ENCODE results near the gene FKBP9.
A peak's percentile ranks its signal among the peaks of the same experiment; 100 is the strongest.

The FKBP9 gene

GRCh38 chr7:33024189-33024757, 67.0 kb downstream of the FKBP9 start:
- Mint-ChIP-seq H3K27me3 (ENCODE audit: low read depth) (no peaks in the 10 kb centered on the region), H3K4me3 (no peak overlapping the region), H3K36me3 (ENCODE audit: low read depth) (peaks cover 12% of the 10 kb centered on the region), H3K27ac (no peak overlapping the region), H3K4me1 (ENCODE audit: low read depth) (peaks cover 4% of the 10 kb centered on the region), H3K9me3 (no peaks in the 10 kb centered on the region)

DNA sequence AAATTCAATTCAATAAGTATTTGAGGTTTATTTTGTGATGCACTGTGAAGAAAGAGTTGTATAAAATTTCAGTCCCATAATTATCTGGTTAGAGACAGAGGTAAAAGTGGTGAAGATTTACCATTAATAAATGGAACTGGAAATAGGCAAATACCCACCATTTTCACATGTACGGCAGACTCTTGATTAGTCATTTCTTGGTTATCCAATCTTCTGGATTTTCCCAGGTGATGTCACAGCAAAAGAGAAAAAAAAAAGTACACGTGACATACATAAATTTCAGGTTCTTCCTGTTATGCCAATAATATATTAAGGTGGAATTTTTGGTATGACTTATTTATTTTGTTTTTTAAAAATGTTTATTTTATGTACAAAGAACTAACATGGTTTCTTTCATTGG, 78.5 kb downstream of the FKBP9 start:
- H3K27ac Mint-ChIP-seq: no peak overlapping the region
- peaks cover 14% of the 10 kb centered on the region for H3K36me3 Mint-ChIP-seq (ENCODE audit: low read depth)
- no peak overlapping the region for H3K4me3 Mint-ChIP-seq
- no peaks in the 10 kb centered on the region for H3K27me3 Mint-ChIP-seq (ENCODE audit: low read depth)
- no peaks in the 10 kb centered on the region for H3K9me3 Mint-ChIP-seq
- H3K4me1 Mint-ChIP-seq (ENCODE audit: low read depth): peaks cover 39% of the 10 kb centered on the region

DNA sequence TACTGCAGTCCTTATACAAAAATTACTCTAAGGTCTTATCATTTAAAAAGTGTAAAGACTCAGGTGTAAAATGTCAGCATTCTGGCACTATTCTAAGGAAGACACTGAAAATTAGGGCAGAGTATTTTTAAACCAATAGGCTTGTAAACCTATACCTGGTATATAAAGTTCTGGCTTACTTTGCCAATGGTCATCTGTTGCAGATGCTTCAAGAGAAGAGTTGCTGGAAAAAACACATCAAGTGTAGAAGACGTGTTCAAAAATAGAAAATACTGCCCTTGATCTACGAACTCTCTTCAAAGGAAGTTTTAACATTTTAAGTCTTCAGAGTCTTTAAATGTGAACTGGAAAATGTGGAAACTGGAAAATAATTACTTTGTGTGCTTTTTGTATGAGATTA, 81.4 kb downstream of the FKBP9 start:
- Mint-ChIP-seq H3K4me3 (peak overlapping the region; percentile 88), H3K27me3 (ENCODE audit: low read depth) (no peaks in the 10 kb centered on the region), H3K27ac (peak overlapping the region; percentile 84), H3K9me3 (no peaks in the 10 kb centered on the region), H3K36me3 (ENCODE audit: low read depth) (peaks cover 11% of the 10 kb centered on the region), H3K4me1 (ENCODE audit: low read depth) (peaks cover 48% of the 10 kb centered on the region)

GRCh38 chr7:33039257-33039902, 82.1 kb downstream of the FKBP9 start:
- H3K4me3 Mint-ChIP-seq: peak overlapping the region; percentile 88
- H3K27ac Mint-ChIP-seq: peak overlapping the region; percentile 88
- H3K36me3 Mint-ChIP-seq (ENCODE audit: low read depth): peaks cover 9% of the 10 kb centered on the region
- H3K9me3 Mint-ChIP-seq: no peaks in the 10 kb centered on the region
- peaks cover 50% of the 10 kb centered on the region for H3K4me1 Mint-ChIP-seq (ENCODE audit: low read depth)
- H3K27me3 Mint-ChIP-seq (ENCODE audit: low read depth): no peaks in the 10 kb centered on the region

DNA sequence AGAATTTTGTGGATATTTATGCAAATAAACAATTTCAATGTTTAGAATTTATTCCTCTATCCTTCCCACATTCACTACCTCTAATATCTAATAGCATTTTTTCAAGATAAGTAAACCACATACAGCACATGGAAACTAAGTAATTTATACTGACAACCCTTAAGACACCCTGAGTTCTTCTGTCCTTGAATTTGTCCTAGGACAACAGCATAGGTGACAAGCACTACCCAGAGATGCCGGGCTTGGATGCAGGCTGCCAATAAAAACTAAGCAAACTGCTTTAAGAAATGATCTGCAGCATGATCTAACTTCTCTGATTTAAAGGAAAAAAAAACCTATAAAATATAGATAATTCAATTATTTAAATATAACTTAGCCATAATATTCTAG, 82.7 kb downstream of the FKBP9 start:
- Mint-ChIP-seq H3K4me3 (peak overlapping the region; percentile 88), H3K36me3 (ENCODE audit: low read depth) (peaks cover 6% of the 10 kb centered on the region), H3K27ac (peak overlapping the region; percentile 88), H3K4me1 (ENCODE audit: low read depth) (peaks cover 50% of the 10 kb centered on the region), H3K27me3 (ENCODE audit: low read depth) (no peaks in the 10 kb centered on the region), H3K9me3 (no peaks in the 10 kb centered on the region)

DNA sequence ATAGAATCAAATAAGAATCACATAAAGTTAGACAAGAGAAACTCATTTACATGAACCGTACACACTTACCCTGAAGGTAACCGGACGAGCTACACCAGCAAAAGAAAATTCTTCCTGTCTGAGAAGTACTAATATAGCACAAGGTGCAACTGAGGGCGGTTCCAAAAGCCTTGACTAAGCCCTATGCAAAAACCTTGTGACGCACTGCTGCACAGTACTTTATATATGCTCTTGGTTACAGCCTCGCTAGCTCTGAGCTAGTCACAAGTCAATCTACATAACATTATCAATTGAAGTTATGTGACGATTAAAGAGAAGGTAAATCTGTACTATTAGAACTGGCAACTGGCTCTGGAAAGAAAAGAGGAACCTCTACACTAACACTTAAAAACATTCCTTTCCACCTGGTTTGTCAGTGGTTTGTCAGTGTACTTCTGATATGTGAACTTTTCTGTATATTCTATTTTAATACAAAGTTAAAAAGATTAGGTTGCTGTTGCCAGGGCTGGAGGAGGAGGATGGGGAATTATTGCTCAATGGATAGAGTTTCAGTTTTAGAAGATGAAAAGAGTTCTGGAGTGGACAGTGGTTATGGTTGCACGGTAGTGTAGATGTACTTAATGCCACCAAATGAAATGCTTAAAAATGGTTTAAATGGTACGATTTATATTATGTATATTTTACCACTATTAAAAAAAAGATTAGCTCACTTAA, 83.7 kb downstream of the FKBP9 start:
- H3K27me3 Mint-ChIP-seq (ENCODE audit: low read depth): no peaks in the 10 kb centered on the region
- H3K36me3 Mint-ChIP-seq (ENCODE audit: low read depth): peaks cover 4% of the 10 kb centered on the region
- peak overlapping the region; percentile 86 for H3K27ac Mint-ChIP-seq
- no peaks in the 10 kb centered on the region for H3K9me3 Mint-ChIP-seq
- peaks cover 47% of the 10 kb centered on the region for H3K4me1 Mint-ChIP-seq (ENCODE audit: low read depth)
- H3K4me3 Mint-ChIP-seq: peak overlapping the region; percentile 76

GRCh38 chr7:33041631-33042428, 84.6 kb downstream of the FKBP9 start:
- no peak overlapping the region for H3K4me3 Mint-ChIP-seq
- H3K27me3 Mint-ChIP-seq (ENCODE audit: low read depth): no peaks in the 10 kb centered on the region
- peaks cover 2% of the 10 kb centered on the region for H3K36me3 Mint-ChIP-seq (ENCODE audit: low read depth)
- H3K9me3 Mint-ChIP-seq: no peaks in the 10 kb centered on the region
- peaks cover 44% of the 10 kb centered on the region for H3K4me1 Mint-ChIP-seq (ENCODE audit: low read depth)
- no peak overlapping the region for H3K27ac Mint-ChIP-seq

DNA sequence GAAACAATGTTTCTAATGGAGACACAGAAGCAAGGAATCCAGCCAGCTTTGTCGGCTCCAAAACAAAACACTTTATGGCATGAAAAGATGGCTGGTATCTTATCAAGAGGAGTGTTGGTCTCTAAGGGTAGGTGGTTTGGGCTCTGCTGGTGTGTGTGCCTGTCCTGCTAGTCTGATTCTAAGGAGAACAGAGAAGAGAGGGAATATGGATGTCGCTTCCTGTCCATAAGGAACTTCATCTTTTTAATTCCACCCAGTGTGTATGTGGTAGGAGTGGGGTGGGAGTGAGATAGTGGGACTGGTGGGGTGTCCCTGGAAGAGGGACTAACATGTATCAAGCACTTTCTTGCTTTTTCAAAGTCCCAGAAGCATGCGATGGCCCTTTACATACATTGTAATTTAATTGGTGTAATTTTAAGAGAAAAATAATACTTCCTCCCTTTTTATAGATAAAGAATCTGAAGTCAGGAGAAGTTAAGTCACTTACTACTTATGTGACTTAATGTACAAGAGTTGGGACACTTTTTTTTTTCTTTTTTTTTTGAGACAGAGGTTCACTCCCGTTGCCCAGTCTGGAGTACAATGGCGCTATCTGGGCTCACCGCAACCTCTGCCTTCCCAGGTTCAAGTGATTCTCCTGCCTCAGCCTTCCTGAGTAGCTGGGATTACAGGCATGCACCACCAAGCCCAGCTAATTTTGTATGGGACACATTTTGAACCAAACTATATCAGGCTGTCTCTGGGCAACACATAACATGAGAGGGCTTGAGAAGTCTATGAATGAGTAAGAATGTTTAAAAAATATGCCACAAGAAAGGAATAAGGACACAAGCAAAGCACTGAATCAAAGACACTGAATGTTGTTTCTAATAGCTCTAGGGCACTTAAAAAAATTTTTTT, 86.5 kb downstream of the FKBP9 start:
- Mint-ChIP-seq H3K4me1 (ENCODE audit: low read depth) (peaks cover 37% of the 10 kb centered on the region), H3K4me3 (no peak overlapping the region), H3K27ac (no peak overlapping the region), H3K27me3 (ENCODE audit: low read depth) (no peaks in the 10 kb centered on the region), H3K36me3 (ENCODE audit: low read depth) (no peaks in the 10 kb centered on the region), H3K9me3 (no peaks in the 10 kb centered on the region)

- Mint-ChIP-seq H3K27ac (no peak overlapping the region), H3K36me3 (ENCODE audit: low read depth) (no peaks in the 10 kb centered on the region), H3K4me3 (no peak overlapping the region), H3K4me1 (ENCODE audit: low read depth) (peaks cover 35% of the 10 kb centered on the region), H3K9me3 (no peaks in the 10 kb centered on the region), H3K27me3 (ENCODE audit: low read depth) (no peaks in the 10 kb centered on the region)
Measured at GRCh38 chr7:33044401-33044718, 87.1 kb downstream of the FKBP9 start.

DNA sequence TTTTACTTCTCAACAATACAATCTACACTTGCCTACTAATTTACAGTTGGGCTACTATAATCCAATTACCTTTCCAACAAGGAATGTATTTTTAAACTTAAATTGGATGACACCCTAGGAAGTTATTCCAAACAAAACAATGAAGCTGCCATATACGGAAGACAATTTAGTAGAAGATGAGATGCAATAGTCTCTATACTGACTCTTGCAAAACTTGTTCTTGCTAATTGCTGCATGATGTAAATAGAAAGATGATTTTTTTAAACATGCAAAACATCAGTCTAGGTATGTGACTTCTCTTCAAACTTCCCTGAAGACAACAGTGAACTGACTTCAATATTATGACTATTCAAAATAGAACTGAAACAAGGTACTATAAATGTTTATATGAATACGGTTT, 87.7 kb downstream of the FKBP9 start:
- H3K4me1 Mint-ChIP-seq (ENCODE audit: low read depth): peaks cover 30% of the 10 kb centered on the region
- H3K27ac Mint-ChIP-seq: no peak overlapping the region
- H3K36me3 Mint-ChIP-seq (ENCODE audit: low read depth): no peaks in the 10 kb centered on the region
- no peaks in the 10 kb centered on the region for H3K9me3 Mint-ChIP-seq
- H3K4me3 Mint-ChIP-seq: no peak overlapping the region
- H3K27me3 Mint-ChIP-seq (ENCODE audit: low read depth): no peaks in the 10 kb centered on the region

DNA sequence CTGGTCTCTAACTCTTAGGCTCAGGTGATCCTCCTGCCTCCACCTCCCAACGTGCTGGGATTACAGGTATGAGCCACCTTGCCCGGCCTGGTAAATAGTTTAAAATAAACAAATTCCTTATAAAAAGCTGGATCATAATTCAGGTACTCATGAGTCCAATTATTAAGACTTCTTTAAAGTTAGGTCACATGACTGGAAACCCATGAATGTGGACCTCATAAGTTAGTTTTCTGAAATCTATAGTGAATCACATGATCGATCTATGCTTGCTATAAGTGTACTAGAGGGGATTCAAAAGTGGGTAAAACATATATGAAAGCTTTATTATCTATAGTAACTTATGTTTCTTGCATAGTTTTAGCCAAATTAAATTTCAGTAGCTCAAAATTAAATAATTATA, 91.0 kb downstream of the FKBP9 start:
- Mint-ChIP-seq H3K27ac (no peak overlapping the region), H3K4me1 (ENCODE audit: low read depth) (peaks cover 36% of the 10 kb centered on the region), H3K27me3 (ENCODE audit: low read depth) (no peaks in the 10 kb centered on the region), H3K4me3 (no peak overlapping the region), H3K36me3 (ENCODE audit: low read depth) (no peaks in the 10 kb centered on the region), H3K9me3 (no peaks in the 10 kb centered on the region)

- no peak overlapping the region for H3K4me3 Mint-ChIP-seq
- H3K27me3 Mint-ChIP-seq (ENCODE audit: low read depth): no peaks in the 10 kb centered on the region
- H3K36me3 Mint-ChIP-seq (ENCODE audit: low read depth): no peaks in the 10 kb centered on the region
- H3K9me3 Mint-ChIP-seq: no peaks in the 10 kb centered on the region
- H3K27ac Mint-ChIP-seq: no peak overlapping the region
- peaks cover 33% of the 10 kb centered on the region for H3K4me1 Mint-ChIP-seq (ENCODE audit: low read depth)
Measured at GRCh38 chr7:33048704-33049103, 91.5 kb downstream of the FKBP9 start.

DNA sequence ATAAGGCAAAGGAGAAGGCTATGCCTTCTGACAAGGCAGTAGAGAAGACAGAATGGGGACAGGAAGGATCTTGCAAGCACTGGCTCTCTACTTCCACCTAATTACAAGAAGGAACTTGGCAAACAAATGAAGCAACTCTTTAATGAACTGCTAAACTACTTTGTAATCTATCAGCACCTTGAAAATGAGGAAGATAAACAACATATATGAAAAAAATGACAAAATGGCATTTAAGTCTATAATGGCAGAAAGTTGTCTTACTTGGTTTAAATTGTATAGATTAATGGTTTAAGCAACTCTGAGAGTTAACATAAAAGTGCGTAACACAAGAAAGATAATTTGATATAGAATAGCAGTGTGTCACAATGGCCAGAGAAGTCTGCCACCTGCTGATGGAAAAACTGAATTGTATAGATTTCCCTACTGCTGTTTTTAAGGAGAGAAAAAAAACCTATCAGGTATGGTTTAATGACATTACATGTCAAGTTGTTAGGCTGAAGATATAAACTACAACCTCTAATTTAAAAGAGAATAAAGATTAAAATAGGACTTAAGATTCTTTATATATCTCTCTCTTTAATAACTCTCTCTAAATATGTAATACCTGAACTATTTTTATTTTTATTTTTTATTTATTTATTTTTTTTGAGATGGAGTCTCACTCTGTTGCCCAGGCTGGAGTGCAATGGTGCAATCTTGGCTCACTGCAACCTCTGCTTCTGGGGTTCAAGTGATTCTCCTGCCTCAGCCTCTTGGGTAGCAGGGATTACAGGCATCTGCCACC, 93.5 kb downstream of the FKBP9 start:
- Mint-ChIP-seq H3K27ac (no peak overlapping the region), H3K36me3 (ENCODE audit: low read depth) (peaks cover 3% of the 10 kb centered on the region), H3K4me3 (no peak overlapping the region), H3K9me3 (no peaks in the 10 kb centered on the region), H3K27me3 (ENCODE audit: low read depth) (no peaks in the 10 kb centered on the region), H3K4me1 (ENCODE audit: low read depth) (peaks cover 30% of the 10 kb centered on the region)

Measured in T-helper 1 cell treated with Interleukin-12 subunit alpha and Interleukin-12 subunit beta and Interleukin-4 antibody, amounts not matched to agents 30 μg/mL and 1 μg/mL, for 36 hours (primary cell).